Astrocyte (in vitro differentiated cells and primary cell): ENCODE results near the gene DOCK10. TPM values are rescaled to one million over a fixed set of nuclear protein-coding genes. Genes with fewer than 3 reads are reported as not detected.

ENCODE experiments used
- DNase-seq: peaks from one replicate; pipeline ENCODE4 v3.0.0-alpha.2; 2010; ENCODE audit warnings: low read depth
- FAIRE-seq: peaks from 2 replicates; lab custom pipeline; 2011; peaks lifted over from hg19 to GRCh38; lab: Jason Lieb, UNC
- H2AFZ ChIP-seq: 2 replicates; pipeline ENCODE4 v1.6.0; 2012; ENCODE audit warnings: low read depth, low read length, inconsistent platforms
- H3K27ac ChIP-seq: 2 replicates; pipeline ENCODE4 v1.5.1; 2011; ENCODE audit warnings: low read depth, low read length, inconsistent platforms
- H3K27me3 ChIP-seq: 2 replicates; pipeline ENCODE4 v1.6.0; 2011; ENCODE audit warnings: low read length, inconsistent platforms; ENCODE audit not compliant: insufficient read depth
- H3K36me3 ChIP-seq: 2 replicates; pipeline ENCODE4 v1.5.1; 2011; ENCODE audit warnings: low read length, inconsistent platforms; ENCODE audit not compliant: insufficient read depth
- H3K4me1 ChIP-seq: 2 replicates; pipeline ENCODE4 v1.5.1; 2011; ENCODE audit warnings: low read length, inconsistent platforms; ENCODE audit not compliant: insufficient read depth
- H3K4me2 ChIP-seq: 2 replicates; pipeline ENCODE4 v1.6.0; 2012; ENCODE audit warnings: low read length, inconsistent platforms
- H3K4me3 ChIP-seq: 2 replicates; pipeline ENCODE4 v1.5.1; 2011; ENCODE audit warnings: low read depth, mild to moderate bottlenecking, low read length, inconsistent platforms; ENCODE audit not compliant: insufficient read depth
- H3K79me2 ChIP-seq: 2 replicates; pipeline ENCODE4 v1.6.0; 2012; ENCODE audit warnings: mild to moderate bottlenecking, low read length, inconsistent platforms; ENCODE audit not compliant: insufficient read depth
- H3K9ac ChIP-seq: 2 replicates; pipeline ENCODE4 v1.6.0; 2012; ENCODE audit warnings: mild to moderate bottlenecking, low read length, inconsistent platforms
- H3K9me3 ChIP-seq: 2 replicates; pipeline ENCODE4 v1.5.1; 2012; ENCODE audit warnings: low read depth, mild to moderate bottlenecking, low read length, inconsistent platforms; ENCODE audit not compliant: insufficient read depth
- H4K20me1 ChIP-seq: 2 replicates; pipeline ENCODE4 v1.6.0; 2012; ENCODE audit warnings: low read length, inconsistent platforms; ENCODE audit not compliant: insufficient read depth
- H3K27ac Mint-ChIP-seq: one replicate; pipeline ENCODE4 v1.8.0; 2021; ENCODE audit warnings: mild to moderate bottlenecking, mixed read lengths; ENCODE audit not compliant: unreplicated experiment
- H3K27me3 Mint-ChIP-seq: one replicate; pipeline ENCODE4 v1.8.0; 2021; ENCODE audit warnings: low read depth, mixed read lengths; ENCODE audit not compliant: unreplicated experiment
- H3K36me3 Mint-ChIP-seq: one replicate; pipeline ENCODE4 v1.8.0; 2021; ENCODE audit warnings: low read depth, mixed read lengths; ENCODE audit not compliant: unreplicated experiment
- H3K4me1 Mint-ChIP-seq: one replicate; pipeline ENCODE4 v1.8.0; 2021; ENCODE audit warnings: low read depth, mixed read lengths; ENCODE audit not compliant: unreplicated experiment
- H3K4me3 Mint-ChIP-seq: one replicate; pipeline ENCODE4 v1.8.0; 2021; ENCODE audit warnings: mild to moderate bottlenecking, moderate library complexity, mixed read lengths; ENCODE audit not compliant: unreplicated experiment
- H3K9me3 Mint-ChIP-seq: one replicate; pipeline ENCODE4 v1.8.0; 2021; ENCODE audit warnings: mild to moderate bottlenecking, mixed read lengths; ENCODE audit not compliant: unreplicated experiment
- CTCF ChIP-seq: IDR thresholded peaks from 2 replicates; pipeline ENCODE4 v1.5.1; 2011; ENCODE audit warnings: low read depth, mild to moderate bottlenecking, inconsistent platforms, low read length, moderate library complexity; ENCODE audit not compliant: insufficient read depth
- EZH2 ChIP-seq: IDR thresholded peaks from 2 replicates; pipeline ENCODE4 v1.6.1; 2012; ENCODE audit warnings: mild to moderate bottlenecking, low read length, inconsistent platforms; ENCODE audit not compliant: insufficient read depth
- total RNA-seq: library from RNA; stranded (reverse); gene quantifications from 2 replicates; pipeline ENCODE4 v1.2.1, GENCODE V29; 2021

Gene DOCK10
- total RNA-seq, 1 donor from 2014 or later: 7.7 TPM

- DNase-seq (no peak), FAIRE-seq (no peak)
- Histone ChIP-seq H2AFZ (no peak overlapping the region), H3K9ac (no peak overlapping the region), H3K79me2 (no peaks in the 10 kb centered on the region), H3K4me1 (no peaks in the 10 kb centered on the region), H3K27me3 (no peaks in the 10 kb centered on the region), H3K4me3 (no peak overlapping the region), H3K36me3 (no peaks in the 10 kb centered on the region), H4K20me1 (no peaks in the 10 kb centered on the region), H3K27ac (no peak overlapping the region), H3K9me3 (no peaks in the 10 kb centered on the region), H3K4me2 (no peak overlapping the region)
- Mint-ChIP-seq H3K4me1 (no peaks in the 10 kb centered on the region), H3K36me3 (no peaks in the 10 kb centered on the region), H3K27ac (no peak overlapping the region), H3K27me3 (no peaks in the 10 kb centered on the region), H3K9me3 (peaks cover 12% of the 10 kb centered on the region), H3K4me3 (no peak overlapping the region)
- TF ChIP-seq EZH2 (no peak), CTCF (no peak)
These were observed 312.8 kb downstream of the DOCK10 start for GRCh38 chr2:224729435-224729834.

- no peaks in the 10 kb centered on the region for H3K9me3 ChIP-seq
- H2AFZ ChIP-seq: no peak overlapping the region
- Mint-ChIP-seq H3K9me3 (peaks cover 12% of the 10 kb centered on the region), H3K36me3 (no peaks in the 10 kb centered on the region), H3K27me3 (no peaks in the 10 kb centered on the region), H3K4me1 (peaks cover 14% of the 10 kb centered on the region), H3K4me3 (no peak overlapping the region), H3K27ac (peak overlapping the region; percentile 63)
- DNase-seq: no peak
- no peaks in the 10 kb centered on the region for H3K27me3 ChIP-seq
- H3K4me1 ChIP-seq: no peaks in the 10 kb centered on the region
- H3K4me2 ChIP-seq: no peak overlapping the region
- no peaks in the 10 kb centered on the region for H3K79me2 ChIP-seq
- FAIRE-seq: no peak
- H3K4me3 ChIP-seq: no peak overlapping the region
- no peaks in the 10 kb centered on the region for H4K20me1 ChIP-seq
- no peak overlapping the region for H3K9ac ChIP-seq
- H3K27ac ChIP-seq: no peak overlapping the region
- TF ChIP-seq EZH2 (no peak), CTCF (no peak)
- H3K36me3 ChIP-seq: no peaks in the 10 kb centered on the region
These were observed 317.9 kb downstream of the DOCK10 start for GRCh38 chr2:224724331-224724730.

GRCh38 chr2:224723586-224724217, 318.6 kb downstream of the DOCK10 start:
- Histone ChIP-seq H2AFZ (no peak overlapping the region), H3K27ac (no peak overlapping the region), H3K27me3 (no peaks in the 10 kb centered on the region), H3K4me1 (no peaks in the 10 kb centered on the region), H3K9ac (no peak overlapping the region), H3K79me2 (no peaks in the 10 kb centered on the region), H3K4me2 (no peak overlapping the region), H3K9me3 (no peaks in the 10 kb centered on the region), H4K20me1 (no peaks in the 10 kb centered on the region), H3K36me3 (no peaks in the 10 kb centered on the region), H3K4me3 (no peak overlapping the region)
- Mint-ChIP-seq H3K4me3 (no peak overlapping the region), H3K4me1 (peaks cover 14% of the 10 kb centered on the region), H3K9me3 (peaks cover 8% of the 10 kb centered on the region), H3K27me3 (no peaks in the 10 kb centered on the region), H3K36me3 (no peaks in the 10 kb centered on the region), H3K27ac (peak overlapping the region; percentile 75)
- FAIRE-seq (peak; percentile 52), DNase-seq (peak; percentile 78)
- TF ChIP-seq CTCF (no peak), EZH2 (no peak)
